Cardiac muscle cell (in vitro differentiated cells and primary cell): ENCODE results near the gene CNIH4. TPM values are rescaled to one million over a fixed set of nuclear protein-coding genes. Genes with fewer than 3 reads are reported as not detected.
A peak's percentile ranks its signal among the peaks of the same experiment; 100 is the strongest.

Experiments
- DNase-seq, 2 donors: peaks; one replicate each; pipeline versions ENCODE4 v3.0.0 to v3.0.0-alpha.2; 2010 to 2017; ENCODE audit warnings: low read depth in 1 of 2, low spot score in 1 of 2
- H3K27ac ChIP-seq: fragments of 200-600 bp; sonication (generic); 2 replicates; pipeline ENCODE4 v1.5.1; 2016
- H3K27me3 ChIP-seq: fragments of 200-600 bp; sonication (generic); 2 replicates; pipeline ENCODE4 v1.6.0; 2016; ENCODE audit warnings: control low read depth
- H3K36me3 ChIP-seq: fragments of 200-600 bp; sonication (generic); 2 replicates; pipeline ENCODE4 v1.5.1; 2016; ENCODE audit warnings: control low read depth
- H3K4me1 ChIP-seq: fragments of 200-600 bp; sonication (generic); 2 replicates; pipeline ENCODE4 v1.8.1; 2017; ENCODE audit warnings: low read depth, mild to moderate bottlenecking, mixed run types
- H3K4me3 ChIP-seq: fragments of 200-600 bp; sonication (generic); 2 replicates; pipeline ENCODE4 v1.5.1; 2016; ENCODE audit warnings: mild to moderate bottlenecking
- H3K9me3 ChIP-seq: fragments of 200-600 bp; sonication (generic); 2 replicates; pipeline ENCODE4 v1.5.1; 2017; ENCODE audit warnings: low read depth, mild to moderate bottlenecking, control low read depth
- CTCF ChIP-seq: IDR thresholded peaks from 2 replicates; pipeline ENCODE4 v1.5.1; 2012; ENCODE audit warnings: low read depth, mild to moderate bottlenecking, low read length
- polyA plus RNA-seq: library from polyadenylated mRNA; unstranded; fragments of >200 nt; fragmentation: Nextera tagmentation; extraction: Ambion mirVana; gene quantifications from 2 replicates; pipeline ENCODE4 v1.2.1, GENCODE V29; 2016
- total RNA-seq: library from RNA; depleted of rRNA; stranded (reverse); fragments of >200 nt; gene quantifications from 2 replicates; pipeline ENCODE4 v1.2.3, GENCODE V29; 2016

CNIH4 gene
- total and polyA plus RNA-seq, 2 experiments from 2014 or later = 15.0 to 69.5 TPM

GRCh38 chr1:224325959-224326358 lies 30.7 kb upstream of the CNIH4 start:
- no peak overlapping the region for H3K4me3 ChIP-seq
- no peak overlapping the region for H3K27ac ChIP-seq
- no peaks in the 10 kb centered on the region for H3K27me3 ChIP-seq
- H3K36me3 ChIP-seq = no peaks in the 10 kb centered on the region
- no peak for DNase-seq
- TF ChIP-seq CTCF = no peak
- no peaks in the 10 kb centered on the region for H3K9me3 ChIP-seq
- H3K4me1 ChIP-seq = peaks cover 6% of the 10 kb centered on the region

GRCh38 chr1:224328644-224329043 lies 28.0 kb upstream of the CNIH4 start:
- H3K27ac ChIP-seq = no peak overlapping the region
- no peaks in the 10 kb centered on the region for H3K9me3 ChIP-seq
- TF ChIP-seq CTCF = no peak
- H3K27me3 ChIP-seq = no peaks in the 10 kb centered on the region
- H3K4me1 ChIP-seq = peaks cover 6% of the 10 kb centered on the region
- H3K36me3 ChIP-seq = no peaks in the 10 kb centered on the region
- DNase-seq = no peak
- no peak overlapping the region for H3K4me3 ChIP-seq

- Histone ChIP-seq H3K27ac (peak overlapping the region; percentile 99), H3K36me3 (no peaks in the 10 kb centered on the region), H3K4me3 (peak overlapping the region; percentile 86), H3K27me3 (no peaks in the 10 kb centered on the region), H3K4me1 (peaks cover 6% of the 10 kb centered on the region), H3K9me3 (no peaks in the 10 kb centered on the region)
- no peak for DNase-seq
- TF ChIP-seq CTCF = no peak
Observed at GRCh38 chr1:224329484-224329841, 27.2 kb upstream of the CNIH4 start.

GRCh38 chr1:224329842-224330753 lies 26.6 kb upstream of the CNIH4 start, which contains the start of gene NVL:
NVL (minus strand) TSS chr1:224330172; CDS start chr1:224330127, 45 bp downstream.
- DNase-seq = peak; percentile 91 to 94
- Histone ChIP-seq H3K27ac (peak within 1 kb of the TSS; percentile 99), H3K9me3 (no peaks in the 10 kb centered on the region), H3K36me3 (no peaks in the 10 kb centered on the region), H3K4me1 (peaks cover 6% of the 10 kb centered on the region), H3K27me3 (no peaks in the 10 kb centered on the region), H3K4me3 (peak within 1 kb of the TSS; percentile 86)
- no peak for TF ChIP-seq CTCF

GRCh38 chr1:224331326-224331725 lies 25.4 kb upstream of the CNIH4 start:
- H3K4me1 ChIP-seq = peaks cover 6% of the 10 kb centered on the region
- H3K27me3 ChIP-seq = no peaks in the 10 kb centered on the region
- H3K27ac ChIP-seq = no peak overlapping the region
- no peaks in the 10 kb centered on the region for H3K36me3 ChIP-seq
- no peak overlapping the region for H3K4me3 ChIP-seq
- H3K9me3 ChIP-seq = no peaks in the 10 kb centered on the region
- DNase-seq = no peak
- TF ChIP-seq CTCF = no peak
